Kidney (tissue), 14 donors: ENCODE measurements around the gene PEX14. TPM values are rescaled to one million over a fixed set of nuclear protein-coding genes. Genes with fewer than 3 reads are reported as not detected.

Experiments
- DNase-seq, 5 donors: peaks; one replicate each; pipeline ENCODE4 v3.0.0-alpha.2; 2013 to 2020
- FAIRE-seq: peaks from 2 replicates; lab custom pipeline; 2012; peaks lifted over from hg19 to GRCh38; lab: Jason Lieb, UNC
- H3K27ac ChIP-seq, 2 donors: one replicate each; pipeline ENCODE4 v1.7.0; 2013; ENCODE audit warnings: low read depth in 2 of 2, low read length in 2 of 2, inconsistent platforms in 1 of 2
- H3K27me3 ChIP-seq: one replicate; pipeline ENCODE4 v1.7.1; 2013; ENCODE audit warnings: low read length, inconsistent platforms; ENCODE audit not compliant: control insufficient read depth, insufficient read depth
- H3K36me3 ChIP-seq, 3 donors: one replicate each; pipeline versions ENCODE4 v1.7.0 to v1.7.1; 2013; ENCODE audit warnings: low read length in 3 of 3, control low read depth in 1 of 3, inconsistent platforms in 1 of 3; ENCODE audit not compliant: insufficient read depth in 3 of 3, control insufficient read depth in 2 of 3
- H3K4me1 ChIP-seq, 3 donors: one replicate each; pipeline versions ENCODE4 v1.7.0 to v1.7.1; 2013; ENCODE audit warnings: low read length in 3 of 3, inconsistent platforms in 1 of 3, low read depth in 1 of 3; ENCODE audit not compliant: control insufficient read depth in 2 of 3, insufficient read depth in 2 of 3
- H3K4me3 ChIP-seq, 3 donors: one replicate each; pipeline versions ENCODE4 v1.7.0 to v1.8.1; 2013; ENCODE audit warnings: low read length in 3 of 3, control low read depth in 1 of 3, inconsistent platforms in 1 of 3
- H3K9ac ChIP-seq, 3 donors: one replicate each; pipeline versions ENCODE4 v1.7.0 to v1.7.1; 2013; ENCODE audit warnings: low read length in 3 of 3, control low read depth in 1 of 3, inconsistent platforms in 1 of 3
- H3K9me3 ChIP-seq, 3 donors: one replicate each; pipeline versions ENCODE4 v1.7.0 to v1.7.1; 2013; ENCODE audit warnings: low read length in 3 of 3, control low read depth in 1 of 3, inconsistent platforms in 1 of 3; ENCODE audit not compliant: control insufficient read depth in 2 of 3, insufficient read depth in 1 of 3
- intact Hi-C: fragments of 100-400 bp; cut with DNase I; formaldehyde crosslinking; loops from one replicate; pipeline ENCODE4 v1.11.1; 2022
- polyA plus RNA-seq: library from polyadenylated mRNA; stranded (reverse); fragments of 350-450 nt; fragmentation: Illumina TruSeq; extraction: RNeasy Lipid Tissue Mini Kit (QIAGEN cat#74804); gene quantifications from one replicate; pipeline ENCODE4 v1.2.3, GENCODE V29; 2014; ENCODE audit warnings: low read depth, low replicate concordance; ENCODE audit not compliant: insufficient read depth
- total RNA-seq: library from RNA; stranded (reverse); fragmentation: NEBNext Ultra II Directional; extraction: Animal tissue kit (Norgen Biotek cat#: 25700); gene quantifications from one replicate; pipeline ENCODE4 v1.2.1, GENCODE V29; 2021
- TF ChIP-seq, protein P1 (sequence below): IDR thresholded peaks from 3 replicates; pipeline ENCODE4 v1.5.1; 2012; ENCODE audit warnings: mild to moderate bottlenecking, moderate library complexity, borderline replicate concordance; ENCODE audit not compliant: insufficient read depth; ENCODE audit errors: extremely low read depth
- donor health status: control.
- donor health status: control.
- donor health status: control.
- donor health status: control.
- donor health status: control.
- donor health status: DM: yes; HTN: yes; CAD: no.
- donor health status: Normal renal cell carcinoma (clear cell type).

Gene PEX14
- total and polyA plus RNA-seq, 2 donors from 2014 or later = 22.8 to 25.8 TPM

GRCh38 chr1:10556430-10557005 is 81.8 kb downstream of the PEX14 start:
- DNase-seq = peak in 4 of 5 donors; percentile 41 to 64 (median 60)
- Histone ChIP-seq H3K9me3 (no peaks in the 10 kb centered on the region), H3K4me1 (peaks cover 0 to 9% (median 6%) of the 10 kb centered on the region in 3 donors), H3K4me3 (no peak overlapping the region), H3K36me3 (no peaks in the 10 kb centered on the region), H3K27me3 (no peaks in the 10 kb centered on the region), H3K27ac (no peak overlapping the region), H3K9ac (no peak overlapping the region)
- intact Hi-C loops = no loop called here
- TF ChIP-seq, protein P1, sequence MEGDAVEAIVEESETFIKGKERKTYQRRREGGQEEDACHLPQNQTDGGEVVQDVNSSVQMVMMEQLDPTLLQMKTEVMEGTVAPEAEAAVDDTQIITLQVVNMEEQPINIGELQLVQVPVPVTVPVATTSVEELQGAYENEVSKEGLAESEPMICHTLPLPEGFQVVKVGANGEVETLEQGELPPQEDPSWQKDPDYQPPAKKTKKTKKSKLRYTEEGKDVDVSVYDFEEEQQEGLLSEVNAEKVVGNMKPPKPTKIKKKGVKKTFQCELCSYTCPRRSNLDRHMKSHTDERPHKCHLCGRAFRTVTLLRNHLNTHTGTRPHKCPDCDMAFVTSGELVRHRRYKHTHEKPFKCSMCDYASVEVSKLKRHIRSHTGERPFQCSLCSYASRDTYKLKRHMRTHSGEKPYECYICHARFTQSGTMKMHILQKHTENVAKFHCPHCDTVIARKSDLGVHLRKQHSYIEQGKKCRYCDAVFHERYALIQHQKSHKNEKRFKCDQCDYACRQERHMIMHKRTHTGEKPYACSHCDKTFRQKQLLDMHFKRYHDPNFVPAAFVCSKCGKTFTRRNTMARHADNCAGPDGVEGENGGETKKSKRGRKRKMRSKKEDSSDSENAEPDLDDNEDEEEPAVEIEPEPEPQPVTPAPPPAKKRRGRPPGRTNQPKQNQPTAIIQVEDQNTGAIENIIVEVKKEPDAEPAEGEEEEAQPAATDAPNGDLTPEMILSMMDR = no peak
- no peak for FAIRE-seq

DNA sequence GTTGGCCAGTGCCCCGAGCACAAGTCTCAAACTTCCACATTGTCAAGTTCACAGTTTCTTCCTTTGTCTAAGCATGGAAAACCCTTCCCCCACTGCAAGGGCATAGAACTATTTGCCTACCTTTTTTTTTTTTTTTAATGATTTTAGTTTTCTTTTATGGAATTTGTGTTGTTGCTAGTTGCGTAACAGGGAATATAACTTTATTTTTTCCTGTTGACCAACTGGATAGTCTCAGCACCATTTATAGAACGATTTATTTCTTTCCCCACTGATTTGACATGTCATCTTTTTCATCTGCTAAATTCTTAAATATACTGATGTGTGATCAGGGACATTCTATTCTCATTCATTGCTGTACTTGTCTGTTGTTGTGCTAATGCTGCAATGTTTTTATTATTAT is 83.0 kb downstream of the PEX14 start:
- Histone ChIP-seq H3K27me3 (no peaks in the 10 kb centered on the region), H3K4me3 (no peak overlapping the region), H3K9me3 (no peaks in the 10 kb centered on the region), H3K4me1 (peaks cover 0 to 9% (median 6%) of the 10 kb centered on the region in 3 donors), H3K27ac (no peak overlapping the region), H3K9ac (no peak overlapping the region), H3K36me3 (no peaks in the 10 kb centered on the region)
- no peak for DNase-seq
- no peak for FAIRE-seq
- intact Hi-C loops = no loop called here
- TF ChIP-seq, protein P1 = no peak

GRCh38 chr1:10559386-10559785 is 84.6 kb downstream of the PEX14 start:
- intact Hi-C loops = no loop called here
- DNase-seq (no peak), FAIRE-seq (no peak)
- Histone ChIP-seq H3K27me3 (no peaks in the 10 kb centered on the region), H3K27ac (no peak overlapping the region), H3K9ac (no peak overlapping the region), H3K36me3 (no peaks in the 10 kb centered on the region), H3K4me3 (no peak overlapping the region), H3K9me3 (peaks cover 0 to 3% (median 0%) of the 10 kb centered on the region in 3 donors), H3K4me1 (peaks cover 0 to 9% (median 6%) of the 10 kb centered on the region in 3 donors)
- TF ChIP-seq, protein P1 = no peak
